Measurements from ENCODE around the gene ANKRD33B.
A peak's percentile ranks its signal among the peaks of the same experiment; 100 is the strongest.
"Not testable (repeated sequence)": the region's sequence is repeated elsewhere in the genome, so short reads cannot be mapped to it uniquely, and the experiment has no call there.

ANKRD33B gene

GRCh38 chr5:10563945-10564837 lies at the start of gene ANKRD33B:
Gene ANKRD33B, plus strand, starts transcription at chr5:10564070. Its CDS starts 398 bp downstream, at chr5:10564468.
- DNase-seq (ENCODE audit: low read depth, low spot score) = peak; percentile 51

- DNase-seq (ENCODE audit: low read depth, low spot score) = not testable (repeated sequence)
Observed at GRCh38 chr5:10514572-10514971, 49.3 kb upstream of the ANKRD33B start.

GRCh38 chr5:10515492-10515891 lies 48.4 kb upstream of the ANKRD33B start:
- no peak for DNase-seq (ENCODE audit: low read depth, low spot score)

- no peak for DNase-seq (ENCODE audit: low read depth, low spot score)
Observed at GRCh38 chr5:10518347-10518746, 45.5 kb upstream of the ANKRD33B start.

- no peak for DNase-seq (ENCODE audit: low read depth, low spot score)
Observed at GRCh38 chr5:10519729-10520128, 44.1 kb upstream of the ANKRD33B start.

GRCh38 chr5:10520706-10521105 lies 43.2 kb upstream of the ANKRD33B start:
- DNase-seq (ENCODE audit: low read depth, low spot score) = no peak

- DNase-seq (ENCODE audit: low read depth, low spot score) = no peak
Observed at GRCh38 chr5:10521466-10522223, 42.2 kb upstream of the ANKRD33B start.

GRCh38 chr5:10522224-10522611 lies 41.7 kb upstream of the ANKRD33B start:
- no peak for DNase-seq (ENCODE audit: low read depth, low spot score)

GRCh38 chr5:10524376-10525123 lies 39.3 kb upstream of the ANKRD33B start:
- no peak for DNase-seq (ENCODE audit: low read depth, low spot score)

- no peak for DNase-seq (ENCODE audit: low read depth, low spot score)
Observed at GRCh38 chr5:10525124-10525495, 38.8 kb upstream of the ANKRD33B start.

- DNase-seq (ENCODE audit: low read depth, low spot score) = no peak
Observed at GRCh38 chr5:10527281-10527950, 36.5 kb upstream of the ANKRD33B start.

GRCh38 chr5:10528056-10528816 lies 35.6 kb upstream of the ANKRD33B start:
- no peak for DNase-seq (ENCODE audit: low read depth, low spot score)

GRCh38 chr5:10528827-10529226 lies 35.0 kb upstream of the ANKRD33B start:
- DNase-seq (ENCODE audit: low read depth, low spot score) = no peak

GRCh38 chr5:10530601-10531320 lies 33.1 kb upstream of the ANKRD33B start:
- no peak for DNase-seq (ENCODE audit: low read depth, low spot score)

GRCh38 chr5:10532421-10532820 lies 31.4 kb upstream of the ANKRD33B start:
- no peak for DNase-seq (ENCODE audit: low read depth, low spot score)

- DNase-seq (ENCODE audit: low read depth, low spot score) = no peak
Observed at GRCh38 chr5:10533226-10533625, 30.6 kb upstream of the ANKRD33B start.

GRCh38 chr5:10534561-10535530 lies 29.0 kb upstream of the ANKRD33B start:
- no peak for DNase-seq (ENCODE audit: low read depth, low spot score)

- no peak for DNase-seq (ENCODE audit: low read depth, low spot score)
Observed at GRCh38 chr5:10536511-10536910, 27.4 kb upstream of the ANKRD33B start.

Measured in activated CD4-positive, CD25-positive, alpha-beta regulatory T cell treated with anti-CD3 and anti-CD28 coated beads, Interleukin-2, amount 50 U/mL, for 16 hours (primary cell).